GM23338 (cell line): ENCODE data around the gene CBFA2T3.

Experiments used
- CREB1 ChIP-seq: fragments of 250-450 bp; sonication (Bioruptor Pico); IDR thresholded peaks from 2 replicates; pipeline ENCODE4 v1.5.0; 2020; ENCODE audit warnings: low read depth, mild to moderate bottlenecking, moderate library complexity
- CTCF ChIP-seq, 2 experiments: fragments of 200-600 bp in 1 of 2; sonication (generic) in 1 of 2; conservative IDR thresholded peaks; 2 replicates each; pipeline versions ENCODE4 v1.5.1 to v1.6.1; 2016 to 2017; ENCODE audit warnings: antibody characterized with exemption in 2 of 2, low read depth in 2 of 2, mild to moderate bottlenecking in 2 of 2, moderate library complexity in 1 of 2
- EZH2 ChIP-seq: fragments of 200-600 bp; sonication (generic); IDR thresholded peaks from one replicate; pipeline ENCODE4 v1.8.0; 2017; ENCODE audit warnings: antibody characterized with exemption, mild to moderate bottlenecking, low read depth; ENCODE audit not compliant: unreplicated experiment
- EZH2phosphoT487 ChIP-seq: fragments of 200-600 bp; sonication (generic); IDR thresholded peaks from one replicate; pipeline ENCODE4 v1.8.1; 2018; ENCODE audit warnings: antibody characterized with exemption; ENCODE audit not compliant: unreplicated experiment
- JUNB ChIP-seq: IDR thresholded peaks from one replicate; pipeline ENCODE4 v1.6.1; 2016; ENCODE audit warnings: antibody characterized with exemption; ENCODE audit not compliant: unreplicated experiment
- NANOG ChIP-seq: IDR thresholded peaks from 2 replicates; pipeline ENCODE4 v1.6.1; 2016; ENCODE audit warnings: antibody characterized with exemption, borderline replicate concordance
- POLR2AphosphoS5 ChIP-seq: IDR thresholded peaks from 2 replicates; pipeline ENCODE4 v1.6.1; 2016; ENCODE audit warnings: antibody characterized with exemption, low read depth
- REST ChIP-seq: IDR thresholded peaks from one replicate; pipeline ENCODE4 v1.6.1; 2018; ENCODE audit warnings: antibody characterized with exemption; ENCODE audit not compliant: unreplicated experiment
- STAT1 ChIP-seq: IDR thresholded peaks from one replicate; pipeline ENCODE4 v1.6.1; 2016; ENCODE audit warnings: antibody characterized with exemption; ENCODE audit not compliant: unreplicated experiment
- ZNF331 ChIP-seq: fragments of 250-450 bp; sonication (Bioruptor Pico); IDR thresholded peaks from 2 replicates; pipeline ENCODE4 v1.5.0; 2020; ENCODE audit warnings: low read depth, mild to moderate bottlenecking, moderate library complexity

GRCh38 chr16:89019511-89019910 is 42.5 kb upstream of the CBFA2T3 start:
- TF ChIP-seq EZH2phosphoT487 (no peak), CTCF (conservative IDR thresholded peaks at IDR 0.05; ENCODE audit: low read depth in 2 of 2) (no peak), JUNB (no peak), STAT1 (no peak), CREB1 (CRISPR knock-in tag) (no peak), POLR2AphosphoS5 (no peak), NANOG (no peak), EZH2 (no peak), REST (no peak), ZNF331 (CRISPR knock-in tag) (no peak)
